Measurements from ENCODE around the gene LAMTOR5.

Gene LAMTOR5

GRCh38 chr1:110453829-110454228 is 46.3 kb upstream of the LAMTOR5 start:
- Histone ChIP-seq H3K36me3 (replicated peaks; ENCODE audit: low read depth, low read length) (no peaks in the 10 kb centered on the region), H3K27me3 (ENCODE audit: low read depth, low read length) (peaks cover 18% of the 10 kb centered on the region), H3K27ac (ENCODE audit: low read length) (no peak overlapping the region), H3K4me1 (ENCODE audit: low read length) (no peaks in the 10 kb centered on the region), H3K9ac (ENCODE audit: low read length) (no peak overlapping the region), H3K79me2 (ENCODE audit: low read length) (no peaks in the 10 kb centered on the region), H4K20me1 (ENCODE audit: insufficient read depth, low read length) (no peaks in the 10 kb centered on the region), H3K4me2 (ENCODE audit: low read length) (no peak overlapping the region), H3K4me3 (ENCODE audit: low read length) (no peak overlapping the region), H3K9me3 (ENCODE audit: insufficient read depth, low read length) (no peaks in the 10 kb centered on the region), H2AFZ (ENCODE audit: low read depth, low read length) (no peak overlapping the region)
- TF ChIP-seq EZH2phosphoT487 (IDR thresholded peaks at IDR 0.05; ENCODE audit: low read depth) (no peak), CTCF (IDR thresholded peaks at IDR 0.05; ENCODE audit: low read depth, low read length) (no peak)

GRCh38 chr1:110452330-110452729 is 44.8 kb upstream of the LAMTOR5 start:
- H3K27me3 ChIP-seq (ENCODE audit: low read depth, low read length) = peaks cover 31% of the 10 kb centered on the region
- no peak overlapping the region for H3K4me3 ChIP-seq (ENCODE audit: low read length)
- H3K4me1 ChIP-seq (ENCODE audit: low read length) = no peaks in the 10 kb centered on the region
- TF ChIP-seq CTCF (IDR thresholded peaks at IDR 0.05; ENCODE audit: low read depth, low read length) (no peak), EZH2phosphoT487 (IDR thresholded peaks at IDR 0.05; ENCODE audit: low read depth) (no peak)
- no peak overlapping the region for H3K27ac ChIP-seq (ENCODE audit: low read length)
- no peaks in the 10 kb centered on the region for H3K9me3 ChIP-seq (ENCODE audit: insufficient read depth, low read length)
- H4K20me1 ChIP-seq (ENCODE audit: insufficient read depth, low read length) = no peaks in the 10 kb centered on the region
- no peaks in the 10 kb centered on the region for H3K36me3 ChIP-seq (replicated peaks; ENCODE audit: low read depth, low read length)
- H3K79me2 ChIP-seq (ENCODE audit: low read length) = no peaks in the 10 kb centered on the region
- H3K9ac ChIP-seq (ENCODE audit: low read length) = no peak overlapping the region
- H3K4me2 ChIP-seq (ENCODE audit: low read length) = no peak overlapping the region
- no peak overlapping the region for H2AFZ ChIP-seq (ENCODE audit: low read depth, low read length)

GRCh38 chr1:110450929-110451328 is 43.4 kb upstream of the LAMTOR5 start, which contains the start of gene PROK1:
PROK1 (plus strand) TSS chr1:110451149; CDS start chr1:110451217, 68 bp downstream.
- no peak within 1 kb of the TSS for H3K9ac ChIP-seq (ENCODE audit: low read length)
- H2AFZ ChIP-seq (ENCODE audit: low read depth, low read length) = no peak within 1 kb of the TSS
- H3K79me2 ChIP-seq (ENCODE audit: low read length) = no peaks in the 10 kb centered on the region
- TF ChIP-seq CTCF (IDR thresholded peaks at IDR 0.05; ENCODE audit: low read depth, low read length) (no peak), EZH2phosphoT487 (IDR thresholded peaks at IDR 0.05; ENCODE audit: low read depth) (no peak)
- peaks cover 32% of the 10 kb centered on the region for H3K27me3 ChIP-seq (ENCODE audit: low read depth, low read length)
- no peaks in the 10 kb centered on the region for H3K36me3 ChIP-seq (replicated peaks; ENCODE audit: low read depth, low read length)
- no peak within 1 kb of the TSS for H3K4me2 ChIP-seq (ENCODE audit: low read length)
- no peak within 1 kb of the TSS for H3K4me3 ChIP-seq (ENCODE audit: low read length)
- H4K20me1 ChIP-seq (ENCODE audit: insufficient read depth, low read length) = no peaks in the 10 kb centered on the region
- no peaks in the 10 kb centered on the region for H3K9me3 ChIP-seq (ENCODE audit: insufficient read depth, low read length)
- no peaks in the 10 kb centered on the region for H3K4me1 ChIP-seq (ENCODE audit: low read length)
- no peak within 1 kb of the TSS for H3K27ac ChIP-seq (ENCODE audit: low read length)

DNA sequence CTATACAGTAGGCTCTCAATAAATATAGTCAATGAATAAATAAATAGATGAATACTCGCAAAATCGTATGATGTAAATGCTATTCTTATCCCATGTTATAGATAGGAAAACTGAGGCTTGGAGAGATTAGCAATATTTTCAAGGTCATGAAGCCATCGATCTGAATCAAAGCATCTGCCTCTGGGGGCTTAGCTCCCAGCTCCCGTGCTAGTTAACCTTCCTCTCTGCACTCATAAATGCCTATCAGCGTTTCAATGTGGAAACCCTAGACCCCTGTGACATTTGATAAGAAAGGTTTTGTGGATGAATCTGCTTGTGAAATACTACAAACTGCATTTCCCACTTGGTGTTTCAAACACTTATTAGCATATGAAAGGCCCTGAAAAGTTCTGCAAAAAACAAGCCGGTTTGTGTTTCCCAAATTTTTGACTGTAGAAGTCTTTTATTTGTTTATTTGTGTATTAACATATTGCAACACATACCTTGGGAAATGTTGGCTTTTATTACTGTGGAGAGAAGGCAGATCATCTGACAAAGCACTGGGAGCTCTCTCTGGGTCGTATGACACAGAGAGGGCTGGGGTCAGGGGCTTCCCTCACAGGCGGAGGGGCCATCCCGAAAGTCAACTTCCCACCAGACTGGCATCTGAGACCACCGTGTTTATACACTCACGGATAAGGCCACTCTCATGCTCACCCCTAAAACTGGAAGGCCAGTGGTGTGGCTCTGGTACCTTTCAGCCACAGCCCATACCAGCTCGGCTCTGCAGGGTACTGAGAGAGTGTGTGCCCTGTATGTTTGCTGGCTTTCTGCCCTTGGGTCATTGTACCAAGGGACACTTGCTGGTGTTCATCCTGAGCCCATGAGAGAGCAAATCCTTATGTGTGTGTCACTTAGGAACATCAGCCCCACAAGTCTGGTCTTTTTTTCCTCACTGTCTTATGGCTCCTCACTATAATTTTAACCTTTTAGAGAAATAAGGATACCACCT is 42.5 kb upstream of the LAMTOR5 start:
- Histone ChIP-seq H3K4me2 (ENCODE audit: low read length) (no peak overlapping the region), H3K27me3 (ENCODE audit: low read depth, low read length) (peaks cover 32% of the 10 kb centered on the region), H3K4me3 (ENCODE audit: low read length) (no peak overlapping the region), H3K79me2 (ENCODE audit: low read length) (no peaks in the 10 kb centered on the region), H3K4me1 (ENCODE audit: low read length) (no peaks in the 10 kb centered on the region), H4K20me1 (ENCODE audit: insufficient read depth, low read length) (no peaks in the 10 kb centered on the region), H3K36me3 (replicated peaks; ENCODE audit: low read depth, low read length) (no peaks in the 10 kb centered on the region), H3K27ac (ENCODE audit: low read length) (no peak overlapping the region), H3K9ac (ENCODE audit: low read length) (no peak overlapping the region), H2AFZ (ENCODE audit: low read depth, low read length) (no peak overlapping the region), H3K9me3 (ENCODE audit: insufficient read depth, low read length) (no peaks in the 10 kb centered on the region)
- TF ChIP-seq EZH2phosphoT487 (IDR thresholded peaks at IDR 0.05; ENCODE audit: low read depth) (no peak), CTCF (IDR thresholded peaks at IDR 0.05; ENCODE audit: low read depth, low read length) (no peak)
